GM19023 (cell line): ENCODE measurements around the gene PLCG2.
"Not testable (repeated sequence)": the region's sequence is repeated elsewhere in the genome, so short reads cannot be mapped to it uniquely, and the experiment has no call there.

Experiments used
- ATAC-seq: cut with Tn5 transposase; IDR thresholded peaks from one replicate; pipeline ENCODE4 v1.9.1; 2021; ENCODE audit warnings: mild to moderate bottlenecking, moderate library complexity; ENCODE audit not compliant: unreplicated experiment

PLCG2 gene

DNA sequence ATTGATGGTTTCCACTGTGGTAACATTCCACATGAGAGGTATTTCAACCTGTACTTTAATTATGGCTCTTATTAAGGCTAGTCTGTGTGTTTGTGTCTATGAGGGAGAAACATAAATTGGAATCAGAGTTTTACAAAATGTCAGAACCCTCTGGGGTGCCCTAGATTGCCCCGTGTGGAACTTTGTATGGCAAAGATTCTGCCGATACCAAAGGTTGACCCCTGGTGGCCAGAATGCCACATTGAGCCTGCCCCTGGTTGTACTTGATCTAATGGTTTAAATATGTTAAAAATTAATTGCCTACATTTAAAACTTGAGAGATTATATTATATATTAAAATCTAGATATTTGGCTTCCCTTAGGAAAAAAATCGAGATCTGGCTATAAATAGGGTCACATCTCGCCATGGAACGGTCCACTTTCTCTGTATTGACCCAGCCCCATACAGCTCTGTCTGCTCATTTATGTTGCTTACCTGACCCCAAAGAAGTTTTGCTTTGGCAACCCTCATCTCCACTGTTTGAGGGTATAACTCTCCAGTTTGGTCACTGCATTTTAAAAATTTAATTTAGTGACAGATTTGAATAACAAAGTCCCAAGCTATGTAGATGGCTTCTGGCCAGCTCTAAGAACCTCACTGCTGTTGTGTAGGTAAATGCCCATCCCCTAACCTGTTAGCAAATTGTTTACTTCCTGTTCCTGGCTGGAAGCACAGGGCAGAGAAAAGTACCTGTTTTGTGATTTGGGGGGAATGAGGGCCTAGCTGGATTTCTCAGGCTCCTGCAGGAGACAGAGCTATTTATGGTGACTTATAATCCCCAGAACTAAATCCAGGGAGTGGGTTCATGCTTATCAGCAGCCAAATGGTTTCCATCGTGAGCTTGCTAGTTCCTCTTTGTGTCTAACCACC, 95.0 kb downstream of the PLCG2 start:
- ATAC-seq, result no peak

DNA sequence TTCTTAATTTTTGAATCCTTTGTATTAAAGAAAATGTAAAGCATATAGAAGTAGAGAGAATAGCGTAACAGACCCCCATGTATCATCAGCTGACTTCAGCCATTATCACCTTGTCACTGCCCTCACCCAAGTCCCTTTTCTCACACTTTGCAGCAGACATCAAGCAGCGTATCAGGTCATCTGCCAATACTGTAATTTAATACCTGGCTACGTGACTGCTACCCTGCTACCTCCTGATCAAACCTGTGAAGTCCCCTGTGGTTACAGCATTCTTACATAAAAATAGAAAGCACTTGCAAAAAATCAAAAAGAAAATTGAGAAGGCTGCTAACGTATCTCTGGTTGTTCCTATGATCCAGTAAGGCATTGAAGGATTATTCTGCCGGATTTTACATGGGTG, 96.4 kb downstream of the PLCG2 start:
- ATAC-seq, result no peak

DNA sequence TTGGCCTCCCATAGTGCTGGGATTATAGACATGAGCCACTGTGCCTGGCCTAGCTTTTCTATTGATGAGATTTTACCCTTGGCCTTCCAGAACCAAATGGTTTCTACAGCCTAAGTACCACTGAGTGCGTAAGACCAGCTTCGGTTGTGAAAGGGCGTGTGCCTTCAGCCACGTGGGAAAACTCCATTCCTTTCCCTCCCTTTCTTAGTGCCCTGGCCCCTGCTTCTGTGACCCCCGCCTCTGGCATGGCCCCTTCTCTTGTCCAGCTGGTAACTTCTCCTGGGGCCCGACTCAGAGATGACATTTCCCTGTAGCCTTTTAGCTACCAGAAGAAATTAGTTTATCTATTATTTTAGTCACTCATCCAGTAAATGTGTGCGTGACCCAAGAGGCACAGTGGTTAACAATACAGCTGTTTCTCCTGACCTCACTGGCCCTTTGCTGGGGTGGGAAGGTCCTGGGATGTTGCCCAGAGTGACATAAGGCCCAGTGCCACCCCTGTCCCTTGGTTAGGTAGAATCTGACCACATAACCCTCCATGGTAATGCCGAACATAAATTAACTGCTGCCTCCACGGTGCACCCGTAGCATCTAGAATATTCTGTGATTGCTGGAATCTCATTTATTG, 97.3 kb downstream of the PLCG2 start:
- ATAC-seq, result no peak

DNA sequence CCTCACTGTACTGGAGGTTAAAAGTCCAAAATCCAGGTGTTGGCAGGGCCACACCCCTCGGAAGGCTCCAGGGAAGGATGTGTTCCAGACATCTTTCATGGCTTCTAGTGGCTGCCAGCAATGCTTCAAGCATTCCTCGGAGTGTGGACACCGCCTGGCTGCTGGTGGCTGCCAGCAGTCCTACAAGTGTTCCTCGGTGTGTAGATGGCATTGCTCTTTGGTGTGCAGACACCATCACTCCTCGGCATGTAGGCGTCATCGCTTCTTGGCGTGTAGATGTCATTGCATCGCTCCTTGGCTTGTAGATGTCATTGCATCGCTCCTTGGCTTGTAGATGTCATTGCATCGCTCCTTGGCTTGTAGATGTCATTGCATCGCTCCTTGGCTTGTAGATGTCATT, 98.4 kb downstream of the PLCG2 start:
- ATAC-seq, result not testable (repeated sequence)

DNA sequence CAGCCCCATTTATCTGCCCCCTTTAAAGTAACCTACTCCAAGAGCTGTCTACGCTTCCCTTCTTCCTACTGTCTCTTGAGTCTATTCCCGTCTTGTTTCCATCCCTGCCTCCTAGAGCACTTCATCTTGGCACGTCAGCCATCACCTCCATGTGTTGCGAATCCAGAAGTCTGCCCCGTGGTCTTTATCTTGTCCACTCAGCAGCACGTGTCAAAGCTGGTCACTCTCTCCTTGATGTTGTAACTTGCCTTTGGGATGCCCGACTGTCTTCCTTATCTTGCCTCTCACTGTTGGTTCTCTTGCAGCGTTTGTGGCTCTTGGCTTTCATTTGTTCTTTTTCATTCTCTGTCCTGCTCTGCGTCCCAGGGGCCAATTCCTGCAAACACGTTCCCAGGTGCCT, 99.4 kb downstream of the PLCG2 start:
- no peak for ATAC-seq

DNA sequence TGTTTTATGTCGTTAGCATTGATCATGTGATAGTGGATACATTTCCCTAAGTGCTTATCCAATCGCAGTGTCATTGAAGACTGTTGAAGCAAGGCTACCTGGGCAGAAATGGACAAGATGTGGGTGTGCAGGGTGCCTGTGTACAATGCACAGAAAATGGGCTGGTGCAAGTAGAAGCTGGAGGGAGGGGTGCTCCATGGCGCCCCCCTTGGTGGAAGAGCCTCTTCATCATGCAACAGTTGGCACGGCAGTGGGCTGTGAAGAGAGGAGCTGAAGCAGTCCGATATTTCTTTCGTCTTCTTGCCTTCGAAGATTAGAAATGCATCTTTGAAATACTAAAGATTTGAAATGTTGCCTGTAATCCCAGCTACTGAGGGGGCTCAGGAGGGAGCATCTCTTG, 100.5 kb downstream of the PLCG2 start:
- no peak for ATAC-seq

DNA sequence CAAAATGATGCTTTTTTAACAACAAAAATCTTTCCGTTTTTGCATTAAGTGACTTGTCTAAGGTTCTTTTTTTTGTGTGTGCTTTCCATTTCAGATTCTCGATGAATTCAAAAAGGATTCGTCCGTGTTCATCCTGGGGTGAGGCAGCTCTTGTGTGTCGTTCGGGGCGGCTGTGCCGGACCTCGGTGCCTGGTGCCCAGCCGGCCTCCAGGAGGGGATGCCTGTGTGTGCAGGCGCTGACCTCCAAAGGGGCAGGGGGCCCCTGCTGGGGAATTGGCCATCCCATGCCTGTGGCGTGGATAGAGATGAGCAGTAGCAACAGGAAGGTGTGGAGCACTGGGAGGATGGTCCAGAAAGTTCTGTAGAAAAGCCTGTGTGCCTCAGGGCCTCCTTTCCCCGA, 101.7 kb downstream of the PLCG2 start:
- ATAC-seq, result no peak

DNA sequence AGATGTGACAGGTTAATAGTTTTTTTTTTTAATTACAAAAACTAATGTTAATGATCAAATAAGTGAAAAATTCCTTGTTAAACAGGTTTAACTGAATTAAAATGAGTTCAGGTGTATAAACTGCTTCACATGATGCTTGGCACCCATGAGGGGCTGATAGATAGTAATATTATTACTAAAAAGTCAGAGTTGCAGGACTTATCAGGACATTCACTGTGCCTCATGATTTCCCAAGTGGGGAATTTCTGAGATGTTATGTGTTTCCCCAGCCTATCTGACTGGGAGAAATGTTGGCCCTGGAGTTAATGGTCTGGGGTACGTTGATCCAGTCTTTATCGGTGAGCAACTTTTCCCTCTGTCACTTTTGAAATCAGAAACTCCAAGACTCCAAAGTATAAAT, 102.1 kb downstream of the PLCG2 start:
- no peak for ATAC-seq

DNA sequence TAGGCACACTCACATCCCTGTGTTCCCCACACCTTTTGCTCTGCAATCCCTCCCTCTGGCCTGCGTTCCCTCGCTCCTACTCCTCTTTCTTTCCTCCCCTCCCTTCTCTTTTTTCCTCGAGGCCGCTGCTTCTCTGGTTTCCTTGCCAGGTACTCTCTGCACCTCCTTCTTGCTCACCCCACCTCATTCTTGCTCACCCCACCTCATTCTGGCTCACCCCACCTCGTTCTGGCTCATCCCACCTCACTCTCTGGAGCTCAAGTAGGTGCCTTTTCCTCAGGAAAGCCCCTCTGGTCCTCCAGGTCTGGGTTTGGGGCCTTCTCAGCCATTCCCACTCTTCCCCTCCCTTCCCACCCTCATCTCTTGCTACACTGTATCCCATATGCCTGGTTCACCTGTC, 103.5 kb downstream of the PLCG2 start:
- ATAC-seq, result no peak

DNA sequence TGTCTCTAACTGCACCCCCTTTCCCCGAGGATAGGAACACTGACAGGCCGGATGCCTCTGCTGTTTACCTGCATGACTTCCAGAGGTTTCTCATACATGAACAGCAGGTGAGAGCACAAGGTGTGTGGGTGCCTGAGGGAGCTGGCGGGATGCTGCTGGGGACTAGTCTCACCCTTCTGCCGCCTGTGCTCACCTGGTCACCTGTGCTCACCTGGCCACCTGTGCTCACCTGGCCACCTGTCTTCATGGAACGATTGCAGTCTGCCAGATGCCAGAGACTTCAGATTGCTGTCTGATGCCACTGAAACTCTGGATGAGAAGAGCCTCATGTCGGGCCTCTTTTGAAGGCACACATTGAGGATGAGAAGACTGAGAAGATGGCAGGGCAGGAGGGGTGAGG, 104.1 kb downstream of the PLCG2 start:
- no peak for ATAC-seq

DNA sequence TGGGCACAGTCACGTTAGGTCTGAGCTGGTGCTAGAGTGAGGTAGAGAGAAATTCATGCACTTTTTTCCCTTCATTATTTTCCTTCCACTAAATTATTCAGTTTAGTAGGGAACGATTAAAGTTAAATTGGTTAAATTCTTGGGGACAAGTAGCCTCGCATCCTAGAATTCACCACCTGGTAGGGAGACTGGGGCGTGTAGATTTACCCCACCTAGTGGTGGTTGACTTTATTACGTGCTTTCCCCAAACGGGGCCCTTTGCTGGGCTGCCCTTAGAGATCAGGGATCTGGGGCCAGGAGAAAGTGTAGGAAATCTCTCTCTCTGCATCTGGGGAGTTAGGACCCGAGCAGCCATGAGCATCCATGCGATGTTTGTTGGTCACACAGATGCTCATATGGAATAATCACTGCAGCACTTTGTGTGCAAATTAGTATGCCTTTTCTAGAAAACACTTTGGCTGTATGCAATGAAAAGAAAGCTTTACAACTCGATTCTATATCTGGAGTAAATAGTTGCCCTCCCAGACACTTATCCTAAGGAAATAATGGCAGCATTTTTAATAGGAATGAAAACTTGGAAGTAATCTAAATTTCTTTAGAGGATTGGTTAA, 107.0 kb downstream of the PLCG2 start:
- ATAC-seq, result no peak

DNA sequence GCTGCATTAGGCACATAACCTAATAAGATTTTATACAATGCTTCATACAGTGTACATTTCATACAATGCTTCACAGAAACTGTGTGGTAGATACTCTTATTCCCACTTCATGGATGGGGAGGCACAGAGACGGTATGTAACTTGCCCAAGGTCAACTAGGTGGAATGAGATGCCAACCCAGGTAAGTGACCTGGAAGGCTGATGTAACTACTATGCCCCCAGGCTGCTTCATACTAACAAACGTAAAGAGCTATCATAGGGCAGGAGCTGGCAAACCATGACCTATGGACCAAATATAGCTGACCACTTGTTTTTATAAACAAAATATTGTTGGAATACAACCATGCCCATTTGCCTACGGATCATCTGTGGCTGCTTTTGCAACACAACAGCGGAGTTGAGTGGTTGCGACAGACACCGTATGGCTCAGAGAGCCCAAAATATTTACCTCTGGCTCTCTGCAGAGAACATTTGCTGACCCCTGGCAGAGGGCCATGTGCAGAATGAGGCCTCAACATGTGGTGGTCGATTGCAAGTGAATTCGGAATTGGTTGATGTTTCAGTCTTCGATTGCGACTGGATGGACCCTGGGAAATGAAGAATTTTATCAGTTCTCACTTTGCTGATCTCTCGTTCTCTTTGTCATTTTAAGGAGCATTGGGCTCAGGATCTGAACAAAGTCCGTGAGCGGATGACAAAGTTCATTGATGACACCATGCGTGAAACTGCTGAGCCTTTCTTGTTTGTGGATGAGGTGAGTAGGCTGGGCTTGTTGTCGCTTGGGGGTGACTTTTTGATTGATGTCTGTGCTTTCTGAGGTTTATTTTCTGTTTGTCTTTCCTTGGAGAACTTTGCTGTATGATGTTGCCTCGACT, 109.7 kb downstream of the PLCG2 start:
- ATAC-seq, result no peak

DNA sequence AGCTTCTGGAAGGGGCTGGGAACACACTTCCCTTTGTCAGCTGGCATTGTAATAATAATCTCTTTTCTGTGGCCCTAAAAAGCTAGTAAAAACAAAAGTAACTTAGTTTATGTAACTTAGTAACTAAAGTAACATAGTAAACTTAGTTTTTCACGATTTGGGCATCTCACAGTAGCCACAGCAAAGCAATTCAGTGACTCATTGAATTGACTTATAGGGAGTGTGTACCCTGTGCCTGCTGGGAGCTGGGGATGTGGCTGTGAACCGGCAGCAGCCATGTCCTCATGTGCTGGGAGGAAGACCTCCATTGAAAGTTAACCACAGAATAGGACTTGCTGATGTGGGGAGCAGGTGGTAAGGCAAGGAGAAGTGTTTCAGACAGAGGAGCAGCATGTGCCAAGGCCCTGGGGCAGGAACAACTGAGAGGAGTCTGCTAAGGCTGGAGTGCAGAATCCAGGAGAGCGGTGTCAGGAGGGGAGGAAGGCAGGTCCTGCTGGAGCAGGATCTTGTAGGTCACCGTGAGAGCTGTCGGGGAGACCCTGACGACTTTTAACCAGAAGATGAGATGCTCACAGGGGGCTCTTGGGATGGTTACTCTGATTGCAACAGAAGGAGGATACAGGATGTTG, 112.8 kb downstream of the PLCG2 start:
- ATAC-seq, result no peak

DNA sequence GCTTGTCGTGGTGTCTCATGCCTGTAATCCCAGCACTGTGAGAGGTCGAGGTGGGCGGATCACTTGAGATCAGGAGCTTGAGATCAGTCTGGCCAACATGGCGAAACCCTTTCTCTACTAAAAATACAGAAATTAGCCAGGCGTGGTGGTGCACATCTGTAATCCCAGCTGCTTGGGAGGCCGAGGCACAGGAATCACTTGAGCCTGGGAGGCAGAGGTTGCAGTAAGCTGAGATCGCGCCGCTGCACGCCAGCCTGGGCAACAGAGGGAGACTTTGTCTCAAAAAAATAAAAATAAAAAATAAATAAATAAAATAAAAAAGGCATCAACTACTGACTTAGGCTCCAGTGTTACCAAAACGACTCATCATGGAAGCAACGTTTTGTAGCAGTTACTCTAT, 115.5 kb downstream of the PLCG2 start:
- no peak for ATAC-seq

DNA sequence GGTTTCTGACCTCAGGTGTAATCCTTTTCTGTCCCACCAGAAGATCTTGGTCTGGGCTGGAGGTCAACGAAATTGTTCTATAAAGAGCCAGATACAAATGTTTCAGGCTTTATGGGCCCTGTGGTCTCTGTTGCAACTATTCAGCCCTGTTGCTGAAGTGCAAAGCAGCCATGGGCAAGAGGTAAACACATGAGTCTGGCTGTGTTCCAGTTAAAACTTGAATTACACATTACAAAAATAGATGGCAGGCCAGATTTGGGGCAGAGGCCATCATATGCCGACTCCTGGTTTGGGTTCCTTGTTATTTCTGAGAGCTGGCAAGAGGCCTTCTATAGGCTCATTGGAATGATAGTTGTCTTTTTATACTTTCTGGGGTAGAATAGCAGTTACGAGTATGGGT, 117.8 kb downstream of the PLCG2 start:
- no peak for ATAC-seq

DNA sequence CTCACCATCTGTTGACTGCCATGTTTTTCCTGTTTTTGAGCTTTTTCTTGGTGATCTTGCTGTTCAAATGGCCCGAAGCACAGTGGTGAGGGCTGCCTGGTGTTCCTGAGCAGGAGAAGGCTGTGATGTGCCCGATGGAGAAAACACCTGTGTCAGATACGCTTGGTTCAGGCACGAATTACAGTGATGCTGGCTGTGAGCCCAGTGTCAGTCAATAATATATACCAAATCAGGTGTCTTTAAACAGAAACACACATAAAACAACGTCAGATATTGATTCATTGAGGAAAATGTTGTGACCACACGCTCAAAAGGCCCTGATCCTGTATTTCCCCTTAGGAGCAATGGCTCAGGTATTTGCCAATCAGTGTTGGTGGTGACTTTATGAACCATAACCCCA, 120.5 kb downstream of the PLCG2 start:
- ATAC-seq, result no peak

DNA sequence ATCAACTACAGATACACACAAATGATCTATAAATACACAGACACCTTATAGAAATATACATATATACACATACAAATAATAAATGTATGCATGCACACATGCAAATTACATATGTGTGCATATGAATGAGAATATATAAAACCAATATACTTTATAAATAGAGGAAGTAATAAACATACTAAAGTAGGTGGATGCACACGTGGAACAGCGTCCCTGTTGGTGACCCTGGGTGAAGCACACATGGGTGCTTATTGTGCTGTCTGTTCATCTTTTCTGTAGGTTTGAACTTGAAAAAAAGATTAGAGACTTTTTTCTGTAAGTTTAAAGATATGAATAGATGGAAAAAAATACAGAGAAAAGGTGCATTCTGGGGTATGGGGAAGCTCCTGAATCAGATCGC, 120.9 kb downstream of the PLCG2 start:
- ATAC-seq, result no peak

DNA sequence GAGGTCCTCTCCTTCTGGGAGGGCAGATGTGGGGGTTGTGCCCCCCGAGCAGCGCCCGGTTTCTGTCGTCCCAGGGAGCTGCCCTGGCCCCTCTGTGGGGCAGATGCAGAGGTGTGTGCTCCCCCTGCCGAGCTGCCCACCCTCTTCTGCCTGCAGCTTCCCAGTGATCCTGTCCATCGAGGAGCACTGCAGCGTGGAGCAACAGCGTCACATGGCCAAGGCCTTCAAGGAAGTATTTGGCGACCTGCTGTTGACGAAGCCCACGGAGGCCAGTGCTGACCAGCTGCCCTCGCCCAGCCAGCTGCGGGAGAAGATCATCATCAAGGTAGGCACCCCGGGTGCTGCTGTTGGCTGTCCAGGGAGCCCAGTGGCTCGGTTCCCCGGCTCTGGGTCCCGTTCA, 121.4 kb downstream of the PLCG2 start:
- no peak for ATAC-seq

DNA sequence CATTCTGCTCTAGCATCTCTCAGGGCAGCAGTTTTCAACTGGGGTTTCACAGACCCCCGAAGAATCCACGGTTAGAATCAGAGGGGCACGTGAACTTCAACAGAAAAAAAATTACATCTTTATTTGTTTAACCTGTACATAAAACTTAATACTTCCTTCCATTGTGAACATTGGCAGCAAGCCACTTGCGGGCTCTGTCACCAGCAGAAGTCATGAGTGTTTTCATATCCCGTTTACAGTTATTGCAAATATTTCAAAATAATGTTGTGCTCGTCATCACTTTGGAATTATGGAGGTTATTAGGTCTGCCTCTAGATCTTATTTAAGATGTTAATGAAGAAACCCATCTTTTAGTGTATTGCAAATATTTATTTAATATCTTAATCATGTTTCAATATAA, 122.4 kb downstream of the PLCG2 start:
- ATAC-seq, result no peak

DNA sequence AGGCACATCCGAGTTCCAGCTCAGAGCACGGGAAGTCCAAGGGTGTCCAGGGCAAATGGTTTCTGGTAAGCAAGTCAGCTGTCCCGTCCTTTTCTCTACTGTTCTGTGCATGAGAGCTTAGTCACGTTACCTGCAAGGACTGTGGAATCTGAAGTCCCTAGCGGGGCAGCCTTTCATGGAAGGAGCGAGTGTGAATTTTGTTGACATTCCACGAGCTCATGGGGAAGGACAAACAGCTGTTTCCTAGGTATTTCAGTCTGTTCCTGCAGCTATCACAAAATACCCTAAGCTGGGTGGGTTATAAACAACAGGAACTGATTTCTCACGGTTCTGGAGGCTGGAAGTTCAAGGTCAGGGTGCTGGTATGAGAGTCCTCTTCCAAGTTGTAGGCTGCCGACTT, 122.9 kb downstream of the PLCG2 start:
- ATAC-seq, result no peak

DNA sequence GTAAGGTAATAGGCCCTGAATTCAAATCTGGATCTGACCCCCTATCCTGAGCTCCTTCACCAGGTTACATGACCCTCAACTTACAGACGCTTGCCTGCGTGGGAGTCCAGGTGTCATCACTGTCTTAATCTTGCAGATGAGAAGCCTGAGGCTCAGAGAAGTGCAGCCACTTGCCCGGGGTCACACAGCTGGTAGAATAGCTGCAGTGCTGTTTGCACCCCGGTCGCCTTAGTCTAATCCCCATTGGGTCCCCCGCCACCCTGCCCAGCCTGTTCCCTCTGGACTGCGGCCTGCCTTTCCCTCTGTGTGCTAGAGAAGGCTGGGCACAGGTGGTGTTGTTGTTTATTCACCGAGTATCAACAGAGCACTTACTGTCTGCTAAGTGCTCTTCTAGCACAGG, 125.2 kb downstream of the PLCG2 start:
- ATAC-seq, result no peak
